Subcutaneous adipose tissue (tissue), 4 donors: ENCODE data around the gene NEDD4. TPM values are rescaled to one million over a fixed set of nuclear protein-coding genes. Genes with fewer than 3 reads are reported as not detected.

Experiments
- total RNA-seq, 4 donors: library from RNA; depleted of rRNA; stranded (reverse); fragments of >200 nt; gene quantifications; one replicate each; pipeline ENCODE4 v1.1.0, GENCODE V29; 2016
- TF ChIP-seq, protein P1 (sequence below): fragments of 450-650 bp; IDR thresholded peaks from one replicate; pipeline ENCODE4 v1.5.1; 2016; ENCODE audit warnings: low read depth, mild to moderate bottlenecking, control low read depth, antibody characterized with exemption, moderate library complexity

NEDD4 gene
- total RNA-seq, 4 donors from 2014 or later: 10.0 to 18.1 (median 15.3) TPM

- TF ChIP-seq, protein P1, sequence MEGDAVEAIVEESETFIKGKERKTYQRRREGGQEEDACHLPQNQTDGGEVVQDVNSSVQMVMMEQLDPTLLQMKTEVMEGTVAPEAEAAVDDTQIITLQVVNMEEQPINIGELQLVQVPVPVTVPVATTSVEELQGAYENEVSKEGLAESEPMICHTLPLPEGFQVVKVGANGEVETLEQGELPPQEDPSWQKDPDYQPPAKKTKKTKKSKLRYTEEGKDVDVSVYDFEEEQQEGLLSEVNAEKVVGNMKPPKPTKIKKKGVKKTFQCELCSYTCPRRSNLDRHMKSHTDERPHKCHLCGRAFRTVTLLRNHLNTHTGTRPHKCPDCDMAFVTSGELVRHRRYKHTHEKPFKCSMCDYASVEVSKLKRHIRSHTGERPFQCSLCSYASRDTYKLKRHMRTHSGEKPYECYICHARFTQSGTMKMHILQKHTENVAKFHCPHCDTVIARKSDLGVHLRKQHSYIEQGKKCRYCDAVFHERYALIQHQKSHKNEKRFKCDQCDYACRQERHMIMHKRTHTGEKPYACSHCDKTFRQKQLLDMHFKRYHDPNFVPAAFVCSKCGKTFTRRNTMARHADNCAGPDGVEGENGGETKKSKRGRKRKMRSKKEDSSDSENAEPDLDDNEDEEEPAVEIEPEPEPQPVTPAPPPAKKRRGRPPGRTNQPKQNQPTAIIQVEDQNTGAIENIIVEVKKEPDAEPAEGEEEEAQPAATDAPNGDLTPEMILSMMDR: no peak
These were observed 25.8 kb upstream of the NEDD4 start for GRCh38 chr15:56019060-56019793.

GRCh38 chr15:56017920-56018319 lies 24.5 kb upstream of the NEDD4 start:
- TF ChIP-seq, protein P1: no peak

DNA sequence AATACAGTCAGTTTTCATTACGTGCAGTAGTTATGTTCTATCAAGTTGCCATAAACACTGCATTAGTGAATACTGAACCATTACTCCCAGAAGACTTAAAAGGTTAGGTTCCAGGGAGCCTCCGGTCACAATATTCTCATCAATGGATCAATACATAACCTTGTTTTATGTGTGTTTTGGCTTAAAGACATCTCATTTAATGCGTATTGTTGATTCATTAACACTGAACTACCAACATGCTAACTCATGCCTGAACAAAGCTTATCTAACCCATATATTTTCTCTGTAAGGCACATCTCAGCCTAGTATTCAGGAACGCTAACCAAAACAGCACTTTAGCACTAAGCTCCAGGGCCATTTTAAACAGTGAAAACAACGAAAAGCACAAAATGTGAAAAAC lies 24.1 kb upstream of the NEDD4 start:
- TF ChIP-seq, protein P1: no peak

GRCh38 chr15:56016281-56016680 lies 22.9 kb upstream of the NEDD4 start:
- TF ChIP-seq, protein P1: no peak

DNA sequence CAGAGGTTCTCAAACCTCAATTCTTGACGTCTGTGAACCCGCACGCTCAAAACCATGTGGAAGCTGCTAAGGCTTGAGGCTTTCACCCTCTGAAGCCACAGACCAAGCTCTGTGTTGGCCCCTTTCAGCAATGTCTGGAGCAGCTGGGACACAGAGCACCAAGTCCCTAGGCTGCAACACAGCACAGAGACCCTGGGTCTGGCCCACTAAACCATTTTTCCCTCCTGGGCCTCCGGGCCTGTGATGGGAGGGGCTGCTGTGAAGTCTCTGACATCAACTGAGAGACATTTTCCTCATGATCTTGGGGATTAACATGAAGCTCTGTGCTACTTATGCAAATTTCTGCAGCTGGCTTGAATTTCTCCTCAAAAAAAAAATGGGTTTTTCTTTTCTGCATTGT lies 21.3 kb upstream of the NEDD4 start:
- TF ChIP-seq, protein P1: no peak

- TF ChIP-seq, protein P1: no peak
These were observed 8.2 kb upstream of the NEDD4 start for GRCh38 chr15:56001471-56002078.

GRCh38 chr15:55999658-56000057 lies 6.2 kb upstream of the NEDD4 start:
- TF ChIP-seq, protein P1: no peak
